ACHN (cell line): ENCODE results near the gene CRYBG3.
"Not testable (repeated sequence)": the region's sequence is repeated elsewhere in the genome, so short reads cannot be mapped to it uniquely, and the experiment has no call there.

Source experiments
- DNase-seq: peaks from one replicate; pipeline ENCODE4 v3.0.0-alpha.2; 2015
- in situ Hi-C: cut with HindIII; loops from 2 replicates; pipeline ENCODE4 v1.10.0; 2017; ENCODE audit warnings: low sequenced_read_pairs, low pct_ligation_motif_present, low pct_unique_long_range_greater_than_20kb

The CRYBG3 gene

DNA sequence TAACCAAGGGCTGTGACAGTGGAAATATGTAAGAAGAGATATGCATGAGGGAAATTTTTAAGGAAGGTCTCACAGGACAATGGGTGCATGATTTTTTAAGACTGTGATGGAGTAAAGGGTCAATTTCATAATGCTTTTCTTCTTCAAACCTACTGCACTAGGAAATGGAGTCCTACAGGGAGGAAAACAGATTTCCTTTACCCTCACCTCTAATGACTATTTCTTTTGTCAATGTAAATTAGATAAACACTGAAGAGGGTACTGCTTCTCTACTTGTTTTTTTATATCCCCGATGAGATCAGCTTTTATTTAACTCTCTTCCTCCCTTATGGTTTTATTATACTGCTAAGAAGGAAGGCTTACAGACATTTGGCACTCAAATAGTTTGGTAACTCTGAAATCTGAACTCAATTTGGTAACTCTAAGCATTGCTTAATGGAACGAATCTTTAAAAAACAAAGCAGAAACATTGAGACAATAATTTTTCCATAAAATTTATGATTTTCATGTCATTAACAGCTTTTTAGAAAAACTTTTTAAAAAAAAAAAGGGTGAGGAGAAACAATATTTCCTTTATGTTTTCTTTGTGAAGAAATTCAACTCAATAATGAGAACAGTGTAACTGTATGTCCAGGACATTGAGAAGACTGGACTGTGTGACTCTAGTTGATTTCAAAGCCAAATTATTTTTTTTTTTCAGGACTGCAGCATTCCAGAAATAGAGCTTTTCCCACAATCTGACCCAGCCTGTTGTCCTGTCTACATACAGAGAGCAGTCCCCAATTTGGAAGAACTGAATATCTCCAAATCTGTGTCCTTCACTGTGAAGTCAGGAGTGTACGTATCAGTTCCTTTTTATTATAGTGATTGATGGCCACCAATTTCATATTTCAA is 64.4 kb downstream of the CRYBG3 start:
- in situ Hi-C loops = no loop called here
- DNase-seq = no peak

- in situ Hi-C loops = no loop called here
- no peak for DNase-seq
Observed at GRCh38 chr3:97889814-97890213, 68.0 kb downstream of the CRYBG3 start.

- no peak for DNase-seq
- in situ Hi-C loops = no loop called here
Observed at GRCh38 chr3:97892852-97893251, 71.0 kb downstream of the CRYBG3 start.

GRCh38 chr3:97895216-97895615 is 73.4 kb downstream of the CRYBG3 start:
- in situ Hi-C loops = no loop called here
- DNase-seq = no peak

GRCh38 chr3:97896129-97896528 is 74.3 kb downstream of the CRYBG3 start:
- no peak for DNase-seq
- in situ Hi-C loops = no loop called here

GRCh38 chr3:97896547-97896946 is 74.7 kb downstream of the CRYBG3 start:
- DNase-seq = no peak
- in situ Hi-C loops = no loop called here

DNA sequence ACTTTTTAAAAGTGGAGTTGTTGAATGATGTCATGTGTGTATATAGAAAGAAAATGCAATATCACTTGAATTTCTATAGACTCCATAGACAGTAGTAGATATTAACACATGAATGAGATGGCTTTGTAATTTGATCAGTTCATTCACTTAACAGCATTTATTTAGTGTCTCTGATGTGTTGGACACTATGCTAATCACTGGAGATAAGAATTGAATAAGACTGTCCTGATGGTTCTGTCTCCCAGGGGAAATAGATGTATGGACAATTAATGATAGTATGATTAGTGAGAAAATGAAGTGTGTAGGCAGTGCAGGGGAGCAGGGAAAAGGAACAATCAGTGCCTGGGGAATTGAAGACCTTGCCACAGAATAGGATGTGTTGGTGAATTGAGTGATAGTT is 77.5 kb downstream of the CRYBG3 start:
- DNase-seq = no peak
- in situ Hi-C loops = no loop called here

DNA sequence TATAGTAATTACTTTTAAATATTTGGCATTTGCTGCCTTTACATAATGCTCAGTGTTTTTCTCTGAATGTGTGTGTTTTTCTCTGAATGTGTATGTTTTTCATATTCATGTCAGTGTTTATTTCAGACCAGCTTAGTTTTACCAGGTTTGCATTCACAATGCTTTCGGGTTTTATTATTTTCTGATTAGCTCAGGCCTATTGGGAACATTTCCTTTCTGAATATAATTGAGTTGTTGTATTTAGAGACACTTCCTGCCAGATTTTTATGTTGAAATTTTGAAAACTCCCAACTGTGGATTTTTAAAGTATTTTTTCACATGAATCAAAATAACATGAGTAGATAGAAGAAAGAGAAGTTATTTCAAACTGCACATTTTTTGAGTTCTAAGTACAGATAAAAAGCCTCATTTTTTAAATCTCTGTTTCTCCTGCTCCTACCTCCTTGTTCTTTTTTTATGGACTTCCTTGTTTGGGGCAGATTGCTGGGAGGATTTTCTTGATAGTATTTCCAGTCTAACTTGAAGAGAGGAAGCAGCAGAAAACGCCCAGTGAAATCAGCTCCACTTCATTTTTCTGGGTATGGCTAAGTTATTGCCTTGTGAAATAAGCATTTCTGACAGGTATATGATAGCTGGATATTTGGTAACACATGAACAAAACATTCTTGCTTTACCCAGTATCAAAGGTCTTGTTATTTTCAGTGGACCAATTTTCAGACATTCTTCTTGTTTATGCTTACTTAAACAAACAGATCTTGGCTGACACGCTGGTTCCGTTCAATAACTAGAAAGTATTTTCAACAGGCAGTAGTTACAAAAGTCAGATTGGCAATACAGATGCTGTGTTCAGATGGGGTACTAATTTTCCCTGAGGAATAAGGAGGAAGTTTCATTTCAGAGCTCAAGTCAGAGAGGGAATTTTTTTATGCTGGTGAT is 79.8 kb downstream of the CRYBG3 start:
- DNase-seq = no peak
- in situ Hi-C loops = no loop called here

DNA sequence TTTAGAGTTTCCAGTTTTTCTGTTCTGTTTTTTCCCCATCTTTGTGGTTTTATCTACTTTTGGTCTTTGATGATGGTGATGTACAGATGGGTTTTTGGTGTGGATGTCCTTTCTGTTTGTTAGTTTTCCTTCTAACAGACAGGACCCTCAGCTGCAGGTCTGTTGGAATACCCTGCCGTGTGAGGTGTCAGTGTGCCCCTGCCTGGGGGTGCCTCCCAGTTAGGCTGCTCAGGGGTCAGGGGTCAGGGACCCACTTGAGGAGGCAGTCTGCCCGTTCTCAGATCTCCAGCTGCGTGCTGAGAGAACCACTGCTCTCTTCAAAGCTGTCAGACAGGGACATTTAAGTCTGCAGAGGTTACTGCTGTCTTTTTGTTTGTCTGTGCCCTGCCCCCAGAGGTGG is 88.0 kb downstream of the CRYBG3 start:
- in situ Hi-C loops, DNase-seq: not testable (repeated sequence)

GRCh38 chr3:97910236-97910831 is 88.5 kb downstream of the CRYBG3 start:
- DNase-seq, in situ Hi-C loops: not testable (repeated sequence)

DNA sequence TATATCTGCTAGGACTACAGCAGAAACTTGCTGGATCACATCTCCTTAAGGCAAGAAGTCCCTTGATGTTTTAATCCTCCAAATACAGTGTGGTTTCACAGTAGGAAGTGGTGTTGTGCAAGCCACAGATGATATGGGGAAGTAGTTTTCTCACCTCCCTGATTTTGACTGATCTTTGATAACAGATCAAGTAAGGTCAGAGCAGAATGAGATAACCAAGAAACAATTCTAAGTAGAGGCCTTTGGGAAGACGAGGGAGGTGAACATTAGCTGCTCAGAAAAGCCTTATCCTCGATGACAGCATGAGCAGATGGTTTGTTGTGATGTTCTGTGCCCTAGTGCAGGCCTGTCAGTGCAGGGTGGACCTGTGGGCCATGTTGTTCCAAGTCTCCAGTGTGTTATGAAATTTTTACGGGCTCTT is 89.1 kb downstream of the CRYBG3 start:
- in situ Hi-C loops = no loop called here
- DNase-seq = no peak

- in situ Hi-C loops = no loop called here
Observed at GRCh38 chr3:97911459-97911858, 89.6 kb downstream of the CRYBG3 start.

GRCh38 chr3:97914388-97914787 is 92.6 kb downstream of the CRYBG3 start:
- no peak for DNase-seq
- in situ Hi-C loops = no loop called here

More at GRCh38 chr3:97911459-97911858, 89.6 kb downstream of the CRYBG3 start:
- no peak for DNase-seq

DNA sequence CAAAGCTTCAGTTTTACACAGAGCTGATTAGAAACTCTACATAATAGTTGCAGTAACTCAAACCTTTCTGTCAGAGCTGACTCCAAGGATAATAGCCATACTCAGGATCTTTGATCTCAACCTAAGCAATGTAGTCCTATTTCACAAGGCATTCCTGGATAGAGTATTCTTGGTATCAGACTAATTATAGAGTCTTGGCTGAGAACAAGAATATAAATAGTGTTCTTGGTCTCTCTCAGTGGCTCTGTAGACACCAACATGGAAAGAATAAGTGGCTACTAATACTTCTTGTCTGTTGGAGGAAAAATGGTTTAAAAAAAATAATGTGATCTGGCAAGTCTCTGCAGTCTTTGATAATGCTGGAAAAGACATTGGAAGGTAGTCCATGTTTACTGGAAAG is 94.8 kb downstream of the CRYBG3 start:
- no peak for DNase-seq

DNA sequence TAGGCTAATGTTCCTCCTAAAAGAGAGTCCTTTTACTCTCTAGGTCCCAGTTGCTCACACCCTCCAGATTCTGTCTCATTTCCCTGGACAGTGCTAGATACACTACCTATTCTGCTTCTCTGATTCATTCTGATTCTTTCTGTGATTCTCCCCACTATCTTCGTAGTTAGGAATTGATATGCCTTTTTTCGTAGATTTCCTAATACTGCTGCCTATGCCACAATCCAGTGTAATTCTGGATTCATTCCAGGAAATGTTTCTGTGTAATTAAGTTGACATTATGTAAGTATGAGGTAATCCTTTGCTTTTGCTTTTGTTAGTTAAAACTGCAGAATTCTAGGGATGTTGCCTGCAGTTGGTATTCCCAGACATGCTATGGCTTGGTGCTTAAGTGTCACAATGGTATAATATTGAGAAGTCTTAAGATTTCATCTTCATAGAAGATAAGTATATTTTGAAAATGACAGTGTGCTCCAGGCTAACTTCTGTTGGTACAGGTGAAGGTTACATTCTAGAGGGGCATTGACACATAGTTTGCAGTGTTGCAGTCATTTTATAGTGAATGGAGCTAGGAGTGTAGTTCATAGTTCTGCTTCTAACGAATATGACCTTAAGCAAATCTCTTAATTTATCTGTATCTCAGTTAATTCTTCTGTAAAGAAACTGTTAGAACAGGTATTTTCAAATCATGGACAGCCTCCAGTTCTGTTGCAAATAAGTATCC is 96.2 kb downstream of the CRYBG3 start:
- no peak for DNase-seq
- in situ Hi-C loops = no loop called here

More for the DNA sequence above, 94.8 kb downstream of the CRYBG3 start:
- in situ Hi-C loops = no loop called here

- in situ Hi-C loops = no loop called here
- DNase-seq = no peak
Observed at GRCh38 chr3:97927704-97928103, 105.9 kb downstream of the CRYBG3 start.

GRCh38 chr3:97928986-97929385 is 107.2 kb downstream of the CRYBG3 start:
- in situ Hi-C loops = no loop called here
- DNase-seq = no peak

DNA sequence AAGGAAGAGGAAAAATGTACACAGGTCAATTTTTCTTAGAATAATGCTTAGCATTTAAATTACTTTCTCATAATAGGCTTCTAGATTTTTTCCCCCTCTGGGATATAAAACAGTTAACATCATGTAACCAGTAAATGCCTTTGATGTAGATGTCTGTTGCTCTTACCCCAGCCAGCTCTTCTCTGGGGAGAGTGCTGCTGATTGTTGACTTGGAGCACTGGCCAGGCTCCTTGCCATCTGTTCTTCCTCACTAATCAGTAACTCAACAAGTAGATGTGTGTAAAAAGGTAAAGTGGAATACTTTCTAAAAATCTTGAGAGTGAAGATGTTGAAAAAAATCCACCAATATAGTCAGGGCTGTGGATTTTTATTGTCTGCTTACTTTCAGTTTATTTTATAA is 108.2 kb downstream of the CRYBG3 start:
- in situ Hi-C loops = no loop called here
- no peak for DNase-seq
